Measurements from ENCODE around the gene EEF1AKMT2.

DNA sequence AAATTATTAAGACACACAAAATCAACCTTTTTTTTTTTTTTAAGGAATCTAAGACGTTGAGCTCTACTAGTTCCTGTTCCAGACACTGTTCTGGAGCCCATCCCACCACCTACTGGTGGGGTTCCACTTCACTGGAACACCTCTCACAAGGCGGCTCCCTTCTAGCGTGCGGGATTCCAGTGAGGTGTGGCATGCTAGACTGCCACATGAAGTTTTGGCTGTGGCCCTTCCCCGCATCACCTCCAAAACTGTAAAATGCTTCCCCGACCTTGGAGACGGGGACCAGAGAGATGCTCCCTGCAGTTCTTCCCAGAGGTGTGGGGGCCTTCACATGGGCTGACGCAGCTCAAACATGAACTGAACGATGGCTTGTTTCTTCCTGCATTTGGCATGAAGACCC lies 60.1 kb downstream of the EEF1AKMT2 start:
- no peak for TF ChIP-seq POLR2A (IDR thresholded peaks at IDR 0.05; ENCODE audit: low read depth, low read length)
- TF ChIP-seq POLR2AphosphoS5 (IDR thresholded peaks at IDR 0.05; ENCODE audit: low read depth, low read length), result no peak
- no peak for TF ChIP-seq TAF1 (IDR thresholded peaks at IDR 0.05; ENCODE audit: borderline replicate concordance, low read depth, low read length)

Data from GM12892 (cell line).